Activated CD4-positive, CD25-positive, alpha-beta regulatory T cell treated with anti-CD3 and anti-CD28 coated beads, Interleukin-2, amount 50 U/mL, for 24 hours (primary cell): Measurements from ENCODE around the gene MAMSTR.
"Not testable (repeated sequence)": the region's sequence is repeated elsewhere in the genome, so short reads cannot be mapped to it uniquely, and the experiment has no call there.

Source experiments
- ATAC-seq, 2 donors: fragments of 150-1000 bp; cut with Tn5 transposase; one replicate each; pipeline ENCODE4 v1.10.0; 2021; ENCODE audit warnings: mild to moderate bottlenecking in 1 of 2, moderate library complexity in 1 of 2

The MAMSTR gene

DNA sequence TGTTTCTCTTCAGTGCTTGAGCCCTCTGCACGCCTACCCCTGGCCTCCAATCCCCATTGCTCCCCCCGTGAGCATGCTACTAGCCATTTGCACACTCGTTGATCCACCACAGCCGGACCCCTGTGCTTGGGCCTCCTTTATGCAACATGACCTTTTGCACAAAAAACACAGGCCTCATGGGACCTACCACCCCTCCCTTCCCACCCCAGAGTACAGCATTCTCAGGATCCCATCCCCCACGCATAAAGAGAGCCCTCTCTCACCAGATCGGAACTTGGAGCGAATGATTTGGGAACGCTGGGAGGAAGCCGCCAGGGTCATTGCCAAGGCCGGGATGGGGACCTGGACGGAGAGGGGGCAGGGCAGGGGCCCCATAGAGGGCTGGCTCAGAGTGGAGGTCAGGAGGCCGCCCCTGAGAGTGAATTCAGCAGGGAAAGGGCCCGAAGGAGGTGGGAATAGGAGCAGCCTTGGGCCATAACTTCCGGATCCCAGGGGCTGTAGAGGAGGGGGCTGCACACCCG lies 754 bp downstream of the MAMSTR start:
- ATAC-seq = no peak

DNA sequence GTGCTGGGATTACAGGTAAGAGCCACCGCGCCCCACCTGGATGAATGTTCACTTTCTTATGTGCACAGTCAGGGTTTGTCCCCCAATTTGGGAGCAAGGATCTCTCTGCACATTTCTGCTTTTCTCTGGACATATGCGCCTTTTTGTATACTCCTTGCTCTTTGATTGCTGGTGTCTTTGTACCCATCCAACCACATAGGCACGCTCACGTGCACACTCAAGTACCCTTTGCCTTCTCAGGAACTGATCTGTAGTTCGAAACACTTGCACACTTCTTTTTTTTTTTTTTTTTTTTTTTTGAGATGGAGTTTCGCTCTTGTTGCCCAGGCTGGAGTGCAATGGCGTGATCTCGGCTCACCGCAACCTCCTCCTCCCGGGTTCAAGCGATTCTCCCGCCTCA lies 1.4 kb downstream of the MAMSTR start:
- not testable (repeated sequence) for ATAC-seq

- no peak for ATAC-seq
Observed at GRCh38 chr19:48716562-48717291, 2.8 kb downstream of the MAMSTR start.

- no peak for ATAC-seq
Observed at GRCh38 chr19:48715681-48716171, 3.8 kb downstream of the MAMSTR start.

DNA sequence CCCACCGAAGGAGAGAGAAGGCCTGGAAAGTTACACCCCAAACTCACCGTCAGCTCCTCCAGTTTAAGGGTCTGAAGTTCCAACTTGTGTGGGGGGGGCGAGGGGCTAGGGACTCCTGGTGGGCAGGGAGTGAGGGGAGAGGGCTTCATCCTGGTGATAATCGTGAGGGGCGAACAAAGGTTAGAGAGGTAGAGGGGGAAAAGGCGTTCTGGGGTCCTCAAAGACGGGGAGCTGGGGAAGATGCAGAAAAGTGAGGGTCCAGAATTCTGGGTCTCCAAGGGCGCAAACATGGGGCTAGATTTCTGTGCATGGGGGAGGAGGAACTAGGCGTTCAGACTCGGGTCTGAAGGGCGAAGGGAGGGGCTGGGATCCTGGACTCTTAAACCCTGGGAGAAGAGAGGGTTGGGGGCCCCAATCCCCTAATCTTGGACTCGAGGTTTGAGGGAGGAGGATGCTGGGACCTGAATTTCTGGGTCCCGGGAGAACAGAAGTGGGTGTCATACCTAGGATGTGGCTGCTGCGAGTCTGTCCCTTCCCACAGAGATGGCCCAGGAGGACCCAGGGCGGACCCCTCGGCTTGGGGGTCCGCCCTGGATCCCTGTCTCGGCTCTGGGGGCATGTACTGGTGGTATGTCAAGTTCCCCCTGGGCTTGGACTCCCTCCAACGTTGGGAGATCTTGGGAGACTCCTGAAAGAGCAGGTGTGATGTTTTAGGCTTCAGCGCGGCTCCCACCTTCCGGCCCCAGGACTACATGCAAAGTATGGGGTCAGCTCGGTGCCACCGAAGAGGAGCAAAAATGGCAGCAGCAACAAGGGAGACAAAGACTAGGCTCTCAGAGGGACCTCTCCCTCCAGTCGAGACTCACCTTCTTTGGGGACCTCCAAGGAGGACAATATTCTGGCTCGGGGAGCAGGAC lies 4.5 kb downstream of the MAMSTR start:
- no peak for ATAC-seq

DNA sequence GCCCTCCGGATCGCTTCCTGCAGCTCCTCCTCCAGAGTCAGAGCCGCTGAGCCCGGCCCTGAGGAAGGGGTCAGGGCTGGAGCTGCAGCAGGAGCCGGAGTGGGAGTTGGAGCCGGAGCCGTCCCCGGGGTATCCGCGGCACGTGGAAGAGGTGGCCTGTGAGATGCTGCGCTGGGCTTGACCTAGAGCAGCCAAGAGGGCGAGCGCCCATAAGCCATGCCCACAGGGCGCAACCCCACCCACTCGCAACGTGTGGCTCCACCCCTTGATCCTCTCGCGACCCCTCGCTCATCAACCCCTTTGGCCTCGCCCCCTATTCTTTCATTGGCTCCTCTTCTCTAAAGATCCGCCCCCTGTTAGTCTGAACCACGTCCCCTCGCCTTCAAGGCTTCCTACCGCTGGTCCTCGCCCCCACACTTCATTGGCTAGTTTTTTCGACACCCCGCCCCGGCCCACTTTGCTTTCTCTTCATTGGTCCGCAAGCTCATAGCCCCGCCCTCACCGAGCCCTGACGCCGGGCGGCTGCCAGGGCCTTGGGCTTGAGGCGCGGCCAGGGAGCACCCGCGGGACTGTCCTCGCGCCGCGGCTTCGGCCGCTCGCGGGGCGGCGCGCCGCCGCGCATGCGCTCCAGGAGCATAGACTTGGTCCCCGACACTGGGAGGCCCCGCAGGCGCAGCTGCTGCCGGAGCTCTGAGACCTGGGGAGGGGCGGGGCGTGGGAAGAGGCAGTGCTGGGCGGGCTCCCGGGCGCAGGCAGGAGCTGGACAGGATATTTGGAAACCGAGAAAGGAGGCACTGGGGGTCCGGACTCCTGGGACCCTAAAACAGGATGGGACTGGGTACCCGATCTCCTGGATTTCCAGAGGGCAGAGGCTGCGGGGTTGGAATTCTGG lies 5.4 kb downstream of the MAMSTR start:
- peak; percentile 91 to 92 for ATAC-seq

GRCh38 chr19:48713041-48713863 lies 6.3 kb downstream of the MAMSTR start:
- ATAC-seq = no peak

DNA sequence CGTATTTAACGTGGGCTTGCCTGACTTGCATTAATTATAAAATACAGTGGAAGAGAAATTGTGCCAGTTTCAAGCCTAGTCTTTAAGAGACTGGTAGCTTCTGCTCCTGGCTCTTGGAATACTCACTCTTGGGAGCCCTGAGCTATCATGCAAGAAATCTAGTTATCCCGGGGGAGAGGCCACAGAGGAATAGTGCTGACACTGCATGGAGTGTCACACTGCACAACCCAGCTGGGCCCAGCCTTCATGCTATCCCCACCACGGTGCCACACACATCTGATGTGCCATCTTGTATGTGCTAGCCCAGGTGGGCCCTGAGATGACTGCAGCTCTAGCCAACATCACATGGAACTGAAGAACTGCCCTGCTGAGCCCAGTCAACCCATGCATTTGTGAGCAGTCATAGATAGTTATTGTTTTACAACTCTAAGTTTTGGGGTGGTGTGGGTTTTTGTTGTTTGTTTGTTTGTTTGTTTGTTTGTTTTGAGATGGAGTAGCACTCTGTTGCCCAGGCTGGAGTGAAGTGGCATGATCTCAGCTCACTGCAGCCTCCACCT lies 8.3 kb downstream of the MAMSTR start:
- ATAC-seq = no peak

- no peak for ATAC-seq
Observed at GRCh38 chr19:48708471-48708870, 11.1 kb downstream of the MAMSTR start.

GRCh38 chr19:48705431-48705830 lies 14.1 kb downstream of the MAMSTR start:
- no peak for ATAC-seq

DNA sequence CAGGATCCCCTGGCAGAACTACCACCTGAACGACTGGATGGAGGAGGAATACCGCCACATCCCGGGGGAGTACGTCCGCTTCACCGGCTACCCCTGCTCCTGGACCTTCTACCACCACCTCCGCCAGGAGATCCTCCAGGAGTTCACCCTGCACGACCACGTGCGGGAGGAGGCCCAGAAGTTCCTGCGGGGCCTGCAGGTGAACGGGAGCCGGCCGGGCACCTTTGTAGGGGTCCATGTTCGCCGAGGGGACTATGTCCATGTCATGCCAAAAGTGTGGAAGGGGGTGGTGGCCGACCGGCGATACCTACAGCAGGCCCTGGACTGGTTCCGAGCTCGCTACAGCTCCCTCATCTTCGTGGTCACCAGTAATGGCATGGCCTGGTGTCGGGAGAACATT lies 16.2 kb downstream of the MAMSTR start:
- ATAC-seq = no peak

- no peak for ATAC-seq
Observed at GRCh38 chr19:48702701-48703100, 16.8 kb downstream of the MAMSTR start.

GRCh38 chr19:48698046-48698445 lies 21.5 kb downstream of the MAMSTR start:
- ATAC-seq = no peak

- no peak for ATAC-seq
Observed at GRCh38 chr19:48696353-48697010, 23.0 kb downstream of the MAMSTR start.

DNA sequence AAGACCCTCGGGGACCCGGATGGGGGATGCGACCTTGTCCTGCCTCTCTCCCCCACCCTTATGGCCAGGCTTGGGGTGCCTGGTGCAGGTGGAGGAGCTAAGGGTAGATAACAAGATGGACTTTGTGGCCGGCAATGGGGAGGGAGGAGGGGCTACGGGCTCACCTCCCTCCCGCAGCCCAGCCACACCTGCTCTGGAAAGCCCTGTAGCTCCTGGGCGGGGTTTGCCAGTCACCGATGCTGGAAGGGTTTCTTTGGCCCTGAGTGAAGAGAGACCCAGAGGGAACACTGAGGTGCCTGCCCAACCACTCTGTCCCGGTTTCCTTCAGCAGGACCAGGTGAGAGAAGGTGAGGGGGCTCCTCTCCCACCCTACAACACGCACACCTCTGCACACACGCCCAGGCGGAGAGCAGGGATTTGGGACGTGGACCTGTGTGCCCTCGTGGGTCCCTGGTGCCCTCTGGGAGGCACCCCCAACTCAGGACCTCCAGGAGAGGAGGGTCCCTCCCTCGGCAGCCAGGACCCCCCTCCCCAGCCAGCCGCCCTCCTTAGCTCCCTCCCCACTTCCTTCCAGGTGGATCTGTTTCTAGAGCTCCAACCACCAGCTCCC lies 23.7 kb downstream of the MAMSTR start, which contains the start of gene FUT2:
Gene FUT2 (plus strand): TSS at position 229 of the 610 bp plus-strand sequence. CDS start 6,986 bp downstream, outside the sequence.
- no peak for ATAC-seq

DNA sequence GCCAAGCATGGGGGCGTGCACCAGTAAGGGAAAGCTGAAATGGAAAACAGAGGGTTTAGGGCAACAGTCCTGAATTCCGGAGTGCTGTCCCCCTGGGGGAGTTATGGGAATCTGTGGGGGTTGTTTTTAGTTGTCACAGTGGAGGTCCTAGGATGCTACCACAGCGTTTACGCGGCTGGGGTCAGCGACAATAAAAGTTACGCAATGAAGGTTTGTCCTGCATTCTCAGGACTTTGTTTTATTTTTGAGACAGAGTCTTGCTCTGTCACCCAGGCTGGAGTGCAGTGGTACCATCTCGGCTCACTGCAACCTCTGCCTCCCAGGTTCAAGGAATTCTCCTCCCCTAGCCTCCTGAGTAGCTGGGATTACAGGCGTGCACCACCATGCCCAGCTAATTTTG lies 25.9 kb downstream of the MAMSTR start:
- not testable (repeated sequence) for ATAC-seq

DNA sequence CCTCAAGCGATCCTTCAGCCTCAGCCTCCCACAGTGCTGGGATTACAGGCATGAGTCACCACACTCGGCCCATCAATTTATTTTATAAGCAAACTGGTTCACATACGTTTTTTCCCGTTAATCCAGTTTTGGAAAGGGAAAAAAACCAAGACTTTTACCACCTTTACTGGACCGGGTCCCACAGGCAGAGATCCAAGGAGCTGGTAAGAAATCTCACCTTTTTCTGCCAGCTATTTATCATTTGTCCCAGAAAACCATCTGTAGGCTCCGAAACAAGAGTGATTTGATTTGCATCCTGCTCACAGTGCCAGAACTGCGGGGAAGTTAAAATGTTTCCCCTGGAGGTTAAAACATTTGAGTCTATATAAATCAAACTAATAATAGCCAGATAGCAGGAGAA lies 30.1 kb downstream of the MAMSTR start:
- no peak for ATAC-seq

DNA sequence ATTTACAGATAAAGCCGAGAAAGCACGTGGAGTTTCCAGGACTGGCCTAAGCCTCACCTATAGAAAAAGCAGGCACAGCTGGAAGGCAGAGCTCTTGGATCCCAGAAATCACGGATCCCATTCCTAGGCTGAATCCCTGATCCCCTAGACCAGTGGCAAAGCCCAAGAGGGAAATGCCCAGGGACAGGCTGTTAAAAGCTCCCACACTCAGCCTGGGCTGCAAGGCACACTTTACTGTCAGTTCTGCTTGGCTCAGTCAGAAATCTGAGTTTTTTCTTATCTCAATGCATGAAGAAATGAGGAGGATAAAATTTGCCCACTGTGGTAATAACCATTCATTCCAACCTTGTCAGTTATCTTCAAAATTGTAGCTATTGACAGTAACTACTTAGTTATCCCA lies 31.7 kb downstream of the MAMSTR start:
- no peak for ATAC-seq

- ATAC-seq = not testable (repeated sequence)
Observed at GRCh38 chr19:48686637-48687036, 32.9 kb downstream of the MAMSTR start.

GRCh38 chr19:48686088-48686487 lies 33.4 kb downstream of the MAMSTR start:
- no peak for ATAC-seq
